Activated naive CD8-positive, alpha-beta T cell treated with anti-CD3 and anti-CD28 coated beads, Interleukin-2, amount 50 U/mL, for 24 hours (primary cell): ENCODE data around the gene CYB561A3.

Experiments used
- ATAC-seq: fragments of 150-1000 bp; cut with Tn5 transposase; one replicate; pipeline ENCODE4 v1.10.0; 2021
- DNase-seq: peaks from one replicate; pipeline ENCODE4 v3.0.0; 2021
- H3K27ac Mint-ChIP-seq: one replicate; pipeline ENCODE4 v1.8.0; 2021; ENCODE audit warnings: mild to moderate bottlenecking, mixed read lengths
- H3K27me3 Mint-ChIP-seq: one replicate; pipeline ENCODE4 v1.8.0; 2021; ENCODE audit warnings: mixed read lengths
- H3K36me3 Mint-ChIP-seq: one replicate; pipeline ENCODE4 v1.8.0; 2021; ENCODE audit warnings: low read depth, mixed read lengths
- H3K4me1 Mint-ChIP-seq: one replicate; pipeline ENCODE4 v1.8.0; 2021; ENCODE audit warnings: mixed read lengths
- H3K4me3 Mint-ChIP-seq: one replicate; pipeline ENCODE4 v1.8.0; 2021; ENCODE audit warnings: mild to moderate bottlenecking, moderate library complexity, mixed read lengths
- H3K9me3 Mint-ChIP-seq: one replicate; pipeline ENCODE4 v1.8.0; 2021; ENCODE audit warnings: mixed read lengths

CYB561A3 gene

DNA sequence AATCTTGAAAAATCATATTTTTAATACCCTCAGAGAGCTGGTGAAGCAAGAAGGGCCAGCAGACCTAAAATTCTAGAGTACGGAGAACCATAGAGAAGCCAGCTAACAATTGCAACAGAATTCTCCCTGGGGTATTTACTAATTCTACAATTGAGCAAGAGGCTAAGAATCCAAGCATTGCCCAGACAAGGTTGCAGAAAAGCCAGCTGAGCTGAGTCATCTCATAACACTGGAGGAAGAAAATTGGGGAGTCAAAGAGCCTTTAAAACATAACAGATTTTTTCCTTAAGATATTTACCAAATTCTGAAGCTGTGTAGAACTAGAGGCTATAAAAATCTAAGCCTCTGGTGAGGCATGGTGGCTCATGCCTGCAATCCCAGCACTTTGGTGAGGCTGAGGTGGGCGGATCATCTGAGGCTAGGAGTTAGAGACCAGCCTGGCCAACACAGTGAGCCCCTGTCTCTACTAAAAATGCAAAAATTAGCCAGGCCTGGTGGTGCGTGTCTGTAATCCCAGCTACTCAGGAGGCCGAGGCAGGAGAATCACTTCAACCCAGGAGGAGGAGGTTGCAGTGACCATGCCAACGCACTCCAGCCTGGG is 17.1 kb upstream of the CYB561A3 start:
- H3K36me3 Mint-ChIP-seq = peaks cover 25% of the 10 kb centered on the region
- no peak overlapping the region for H3K27ac Mint-ChIP-seq
- DNase-seq (no peak), ATAC-seq (no peak)
- H3K4me3 Mint-ChIP-seq = no peak overlapping the region
- no peaks in the 10 kb centered on the region for H3K27me3 Mint-ChIP-seq
- no peaks in the 10 kb centered on the region for H3K4me1 Mint-ChIP-seq
- H3K9me3 Mint-ChIP-seq = no peaks in the 10 kb centered on the region

DNA sequence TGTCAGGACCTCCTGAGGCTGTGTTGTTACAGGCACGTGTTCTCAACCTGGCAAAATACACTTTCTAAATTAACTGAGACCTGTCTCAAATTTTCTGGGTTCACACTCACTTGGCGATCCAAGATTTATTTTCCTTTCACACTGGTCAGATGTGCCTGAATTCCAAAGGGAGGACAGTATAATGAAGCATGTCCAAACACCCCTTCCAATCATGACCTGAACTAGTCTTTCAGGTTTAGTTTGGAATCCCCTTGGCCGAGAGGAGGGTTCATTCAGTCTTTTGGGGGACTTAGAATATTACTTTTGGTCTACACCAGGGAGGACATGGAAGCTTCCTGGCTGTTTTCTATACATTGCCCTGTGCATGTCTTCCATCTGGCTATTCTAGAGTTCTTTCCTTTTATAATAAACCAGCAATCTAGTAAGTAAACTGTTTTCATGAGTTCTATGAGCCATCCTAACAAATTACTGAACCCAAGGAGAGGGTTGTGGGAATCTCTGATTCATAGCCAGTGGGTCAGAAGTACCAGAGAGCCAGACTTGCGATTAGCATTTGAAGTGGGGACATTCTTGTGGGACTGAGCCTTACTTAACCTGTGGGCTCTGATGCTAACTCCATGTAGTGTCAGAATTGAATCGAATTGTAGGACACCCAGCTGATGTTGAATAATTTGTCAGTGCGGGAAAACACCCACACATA is 15.9 kb upstream of the CYB561A3 start:
- Mint-ChIP-seq H3K9me3 (no peaks in the 10 kb centered on the region), H3K4me1 (no peaks in the 10 kb centered on the region), H3K4me3 (no peak overlapping the region), H3K27me3 (no peaks in the 10 kb centered on the region), H3K36me3 (peaks cover 32% of the 10 kb centered on the region), H3K27ac (no peak overlapping the region)
- no peak for ATAC-seq
- no peak for DNase-seq

DNA sequence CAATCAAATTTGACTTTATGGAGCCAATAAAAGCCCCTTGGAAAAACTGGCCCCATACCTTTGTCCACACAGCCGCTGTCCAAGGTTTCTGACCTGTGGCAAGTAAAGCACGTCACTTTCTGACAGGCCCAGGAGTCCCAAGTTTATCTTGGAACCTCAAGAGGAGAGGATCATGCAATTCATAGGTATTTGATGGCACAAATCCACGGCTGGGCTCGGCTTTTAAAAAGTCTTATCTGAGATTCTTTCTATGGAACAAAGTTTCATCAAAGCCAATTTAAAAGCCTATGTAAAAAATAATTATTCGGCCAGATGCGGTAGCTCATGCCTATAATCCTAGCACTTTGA is 14.1 kb upstream of the CYB561A3 start:
- Mint-ChIP-seq H3K4me3 (no peak overlapping the region), H3K4me1 (peaks cover under 1% of the 10 kb centered on the region), H3K9me3 (no peaks in the 10 kb centered on the region), H3K27ac (no peak overlapping the region), H3K36me3 (peaks cover 40% of the 10 kb centered on the region), H3K27me3 (no peaks in the 10 kb centered on the region)
- DNase-seq = no peak
- ATAC-seq = no peak

DNA sequence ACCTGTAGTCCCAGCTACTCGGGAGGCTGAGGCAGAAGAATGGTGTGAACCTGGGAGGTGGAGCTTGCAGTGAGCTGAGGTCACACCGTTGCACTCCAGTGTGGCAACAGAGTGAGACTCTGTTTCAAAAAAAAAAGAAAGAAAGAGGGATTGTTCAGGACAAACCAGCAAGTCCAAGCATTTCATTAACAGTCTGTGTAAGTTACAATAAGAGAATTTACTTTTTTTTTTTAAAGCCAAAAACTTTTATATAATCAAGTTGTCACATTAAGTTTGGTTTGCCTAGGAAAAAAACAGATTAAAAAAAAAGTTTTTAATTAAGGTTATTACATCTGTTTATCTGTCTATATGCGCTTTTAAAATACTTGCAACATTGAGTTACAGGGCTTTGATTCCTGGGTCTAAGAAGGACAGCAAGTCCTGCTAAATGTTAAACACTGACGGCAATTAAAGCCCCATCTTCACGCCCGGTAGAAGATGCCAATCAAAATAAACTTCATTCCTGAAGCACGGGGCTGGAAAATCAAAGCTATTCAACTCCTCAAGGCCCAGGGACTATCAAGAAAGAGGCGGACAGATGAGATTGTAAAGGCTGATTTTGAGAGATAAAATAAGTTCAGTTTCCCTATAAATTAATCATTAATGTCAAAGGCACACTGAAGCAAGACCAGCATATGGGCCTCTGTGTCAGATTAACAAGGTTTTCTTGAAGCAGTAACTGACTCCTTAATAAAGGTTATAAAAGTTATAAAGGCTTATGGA is 11.2 kb upstream of the CYB561A3 start:
- no peaks in the 10 kb centered on the region for H3K27me3 Mint-ChIP-seq
- DNase-seq (no peak), ATAC-seq (no peak)
- no peaks in the 10 kb centered on the region for H3K9me3 Mint-ChIP-seq
- peaks cover 62% of the 10 kb centered on the region for H3K36me3 Mint-ChIP-seq
- H3K27ac Mint-ChIP-seq = no peak overlapping the region
- H3K4me1 Mint-ChIP-seq = peaks cover 14% of the 10 kb centered on the region
- H3K4me3 Mint-ChIP-seq = no peak overlapping the region

DNA sequence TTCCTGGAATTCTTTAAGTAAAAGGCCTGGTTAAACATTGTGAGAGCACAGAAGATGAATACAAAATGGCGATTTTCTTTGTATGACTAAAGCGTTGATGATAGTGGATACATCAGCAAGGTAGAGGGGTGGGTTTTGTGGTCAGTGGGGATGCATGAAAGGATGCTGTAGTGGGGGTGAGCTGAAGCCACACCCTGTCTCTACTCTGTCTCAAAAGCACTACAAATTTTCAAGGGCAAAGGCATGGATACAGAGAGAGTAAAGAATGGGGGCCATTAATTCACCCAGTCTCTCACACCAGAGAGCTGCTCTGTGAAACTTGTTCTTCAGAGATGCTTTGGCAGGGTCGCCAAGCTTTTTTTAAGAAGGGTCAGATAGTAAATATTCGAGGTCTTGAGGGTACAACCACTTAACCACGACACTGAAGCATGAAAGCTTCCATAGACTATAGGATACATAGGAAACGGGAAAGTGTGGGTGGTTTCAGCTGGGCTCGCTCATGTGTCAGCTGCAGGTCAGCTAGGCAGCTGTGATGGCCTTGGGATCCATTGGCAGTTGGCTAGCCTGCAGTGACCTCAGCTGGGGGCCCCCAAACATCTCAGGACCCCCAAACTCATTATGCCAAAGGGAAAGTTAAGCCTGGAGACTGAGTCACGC is 8.8 kb upstream of the CYB561A3 start:
- DNase-seq (no peak), ATAC-seq (peak; percentile 65)
- Mint-ChIP-seq H3K4me1 (peaks cover 14% of the 10 kb centered on the region), H3K4me3 (no peak overlapping the region), H3K36me3 (peaks cover 67% of the 10 kb centered on the region), H3K9me3 (no peaks in the 10 kb centered on the region), H3K27me3 (no peaks in the 10 kb centered on the region), H3K27ac (no peak overlapping the region)

DNA sequence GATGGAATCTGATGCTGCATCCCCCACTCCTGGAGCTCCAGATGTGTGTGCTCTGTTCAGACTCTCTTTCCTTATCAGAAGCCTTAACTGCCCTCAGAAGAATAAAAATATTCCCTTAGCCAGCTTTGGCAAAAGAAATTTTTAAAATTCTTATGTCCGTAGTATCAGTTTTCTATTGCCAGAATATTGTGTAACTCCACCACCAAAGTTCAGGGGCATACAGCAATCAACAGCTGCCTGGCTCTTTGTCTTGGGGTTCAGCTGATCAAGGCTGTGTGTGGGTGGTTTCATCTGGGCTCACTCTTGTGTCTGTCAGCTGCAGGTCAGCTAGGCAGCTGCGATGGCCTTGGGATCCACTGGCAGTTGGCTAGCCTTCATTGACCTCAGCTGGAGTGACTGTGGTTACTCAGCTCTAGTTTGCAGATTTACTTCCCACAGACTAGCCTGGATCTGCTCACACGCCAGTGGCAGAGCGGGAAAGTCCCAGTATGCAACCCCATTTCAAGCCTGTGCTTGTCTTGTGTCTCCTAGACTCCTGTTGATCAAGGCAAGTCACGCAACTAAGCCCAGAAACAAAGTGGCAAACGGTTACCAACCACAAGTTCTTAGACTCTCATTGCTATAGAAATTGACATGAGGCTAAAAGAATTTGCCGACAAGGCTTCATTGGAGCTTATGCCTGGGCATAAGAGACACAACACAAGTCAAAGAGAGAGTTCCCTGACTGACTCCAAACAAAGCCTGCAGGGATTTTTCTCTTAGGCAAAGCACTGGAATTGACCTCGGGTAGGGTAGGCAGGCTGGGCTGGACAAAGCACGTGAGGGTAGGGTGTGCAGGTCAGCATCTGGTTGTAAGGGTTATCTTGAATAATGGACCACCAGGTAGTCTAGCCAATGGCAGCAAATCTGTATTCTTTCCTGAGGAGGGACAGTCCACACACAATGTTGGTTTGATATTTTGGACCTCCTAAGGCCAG is 8.0 kb upstream of the CYB561A3 start:
- DNase-seq (no peak), ATAC-seq (no peak)
- H3K27me3 Mint-ChIP-seq = no peaks in the 10 kb centered on the region
- no peak overlapping the region for H3K27ac Mint-ChIP-seq
- no peaks in the 10 kb centered on the region for H3K9me3 Mint-ChIP-seq
- H3K36me3 Mint-ChIP-seq = peaks cover 64% of the 10 kb centered on the region
- H3K4me3 Mint-ChIP-seq = no peak overlapping the region
- peaks cover 14% of the 10 kb centered on the region for H3K4me1 Mint-ChIP-seq

DNA sequence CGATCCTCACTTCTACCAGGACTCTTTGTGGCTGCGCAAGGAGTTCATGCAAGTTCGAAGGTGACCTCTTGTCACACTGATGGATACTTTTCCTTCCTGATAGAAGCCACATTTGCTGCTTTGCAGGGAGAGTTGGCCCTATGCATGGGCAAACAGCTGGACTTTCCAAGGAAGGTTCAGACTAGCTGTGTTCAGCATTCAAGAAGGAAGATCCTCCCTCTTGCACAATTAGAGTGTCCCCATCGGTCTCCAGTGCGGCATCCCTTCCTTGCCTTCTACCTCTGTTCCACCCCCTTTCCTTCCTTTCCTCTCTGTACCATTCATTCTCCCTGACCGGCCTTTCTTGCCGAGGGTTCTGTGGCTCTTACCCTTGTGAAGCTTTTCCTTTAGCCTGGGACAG is 7.0 kb upstream of the CYB561A3 start:
- H3K27me3 Mint-ChIP-seq = no peaks in the 10 kb centered on the region
- no peak overlapping the region for H3K27ac Mint-ChIP-seq

DNA sequence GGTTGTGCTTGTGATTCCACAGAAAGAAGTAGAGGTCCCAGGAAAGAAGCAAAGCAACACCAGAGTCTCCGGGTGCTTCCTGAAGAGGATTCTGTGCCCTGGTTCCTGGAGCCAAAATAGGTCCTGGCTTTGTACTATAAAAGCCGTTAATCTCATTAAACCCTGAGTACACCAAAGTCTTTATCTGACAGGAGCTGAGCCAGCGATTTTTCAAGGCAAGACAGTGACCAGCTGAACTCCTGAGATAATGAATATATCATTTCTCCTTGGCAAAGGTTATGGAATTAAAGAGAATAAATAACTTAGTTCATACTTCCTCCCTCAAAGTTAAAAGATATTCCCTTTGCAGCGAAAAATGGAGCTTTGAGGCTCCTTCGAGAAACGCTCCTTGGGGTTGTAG is 5.7 kb upstream of the CYB561A3 start:
- Mint-ChIP-seq H3K36me3 (peaks cover 66% of the 10 kb centered on the region), H3K4me1 (peaks cover 30% of the 10 kb centered on the region), H3K9me3 (no peaks in the 10 kb centered on the region), H3K4me3 (no peak overlapping the region), H3K27ac (no peak overlapping the region), H3K27me3 (no peaks in the 10 kb centered on the region)
- ATAC-seq = no peak
- no peak for DNase-seq

More for the DNA sequence above, 7.0 kb upstream of the CYB561A3 start:
- DNase-seq (no peak), ATAC-seq (no peak)
- H3K36me3 Mint-ChIP-seq = peaks cover 62% of the 10 kb centered on the region
- peaks cover 19% of the 10 kb centered on the region for H3K4me1 Mint-ChIP-seq
- no peak overlapping the region for H3K4me3 Mint-ChIP-seq
- no peaks in the 10 kb centered on the region for H3K9me3 Mint-ChIP-seq

DNA sequence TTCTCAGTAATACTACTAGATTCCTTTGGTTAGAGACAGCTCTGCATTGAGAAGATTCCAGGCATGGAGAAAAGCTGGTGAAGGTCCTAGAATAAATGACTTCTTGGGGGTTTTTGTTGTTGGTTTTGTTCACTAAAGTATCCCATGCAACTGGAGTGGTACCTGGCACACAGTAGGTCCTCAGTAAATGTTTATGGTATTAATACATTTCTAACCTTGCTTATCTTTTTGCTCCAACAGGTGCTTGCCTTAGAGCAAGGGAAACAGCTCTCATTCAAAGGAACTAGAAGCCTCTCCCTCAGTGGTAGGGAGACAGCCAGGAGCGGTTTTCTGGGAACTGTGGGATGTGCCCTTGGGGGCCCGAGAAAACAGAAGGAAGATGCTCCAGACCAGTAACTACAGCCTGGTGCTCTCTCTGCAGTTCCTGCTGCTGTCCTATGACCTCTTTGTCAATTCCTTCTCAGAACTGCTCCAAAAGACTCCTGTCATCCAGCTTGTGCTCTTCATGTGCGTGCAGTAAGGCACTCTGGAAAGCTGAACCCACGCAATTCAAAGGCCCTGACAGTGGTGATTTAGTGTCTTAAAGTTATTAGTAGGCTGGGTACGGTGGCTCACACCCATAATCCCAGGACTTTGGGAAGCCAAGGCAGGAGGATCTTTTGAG is 2.5 kb upstream of the CYB561A3 start:
- Mint-ChIP-seq H3K4me3 (peak overlapping the region; percentile 97), H3K36me3 (peaks cover 48% of the 10 kb centered on the region), H3K27me3 (no peaks in the 10 kb centered on the region), H3K9me3 (no peaks in the 10 kb centered on the region), H3K27ac (peak overlapping the region; percentile 94), H3K4me1 (peaks cover 40% of the 10 kb centered on the region)
- no peak for ATAC-seq
- no peak for DNase-seq

DNA sequence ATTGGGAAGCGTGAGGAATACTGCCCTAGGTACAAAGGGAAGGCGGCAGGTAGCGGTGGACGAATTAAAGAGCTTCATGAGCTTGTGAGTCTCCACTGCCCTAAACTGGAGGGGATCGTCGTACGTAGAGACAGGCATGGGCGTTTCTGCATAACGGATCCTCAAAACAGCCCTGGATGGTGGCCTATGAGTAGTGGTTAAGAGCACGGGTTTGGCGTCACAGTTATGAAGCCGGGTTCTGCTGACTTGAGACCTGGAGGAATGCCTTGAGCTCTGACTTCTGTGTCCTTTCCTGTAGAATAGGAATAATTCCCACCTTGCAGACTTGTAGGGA is 827 bp upstream of the CYB561A3 start:
- peak overlapping the region; percentile 94 for H3K27ac Mint-ChIP-seq
- H3K27me3 Mint-ChIP-seq = no peaks in the 10 kb centered on the region
- H3K4me3 Mint-ChIP-seq = peak overlapping the region; percentile 97
- no peaks in the 10 kb centered on the region for H3K9me3 Mint-ChIP-seq
- ATAC-seq (peak; percentile 10), DNase-seq (peak; percentile 28)
- H3K4me1 Mint-ChIP-seq = peaks cover 49% of the 10 kb centered on the region
- peaks cover 36% of the 10 kb centered on the region for H3K36me3 Mint-ChIP-seq

DNA sequence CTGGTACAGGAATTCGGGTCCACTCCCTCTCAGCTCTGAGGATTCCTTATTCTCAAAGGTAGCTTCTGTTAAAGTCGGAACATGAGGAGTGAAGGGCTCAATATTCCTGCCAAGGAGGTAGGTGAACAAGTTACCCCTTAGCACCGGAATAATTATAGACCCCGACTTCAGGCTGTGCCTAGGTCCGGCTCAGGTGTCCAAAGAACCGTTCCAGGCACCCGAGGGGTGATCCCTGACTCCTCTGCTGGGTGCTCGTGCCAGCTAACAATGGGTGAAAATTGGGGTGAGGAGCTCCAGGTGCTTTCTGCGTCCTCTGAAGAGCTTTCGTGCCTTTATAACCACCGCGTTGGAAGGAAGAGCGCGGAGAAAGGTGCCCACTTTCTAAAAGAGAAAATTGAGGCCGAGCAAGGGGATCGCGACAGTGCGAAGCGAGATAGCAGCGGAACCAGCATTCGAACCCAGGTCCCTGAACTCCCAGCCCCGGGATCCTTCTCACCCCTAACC is 393 bp downstream of the CYB561A3 start:
- H3K36me3 Mint-ChIP-seq = peaks cover 27% of the 10 kb centered on the region
- peak overlapping the region; percentile 94 for H3K27ac Mint-ChIP-seq
- ATAC-seq (no peak), DNase-seq (no peak)
- no peaks in the 10 kb centered on the region for H3K27me3 Mint-ChIP-seq
- no peaks in the 10 kb centered on the region for H3K9me3 Mint-ChIP-seq
- peak overlapping the region; percentile 97 for H3K4me3 Mint-ChIP-seq
- H3K4me1 Mint-ChIP-seq = peaks cover 53% of the 10 kb centered on the region

DNA sequence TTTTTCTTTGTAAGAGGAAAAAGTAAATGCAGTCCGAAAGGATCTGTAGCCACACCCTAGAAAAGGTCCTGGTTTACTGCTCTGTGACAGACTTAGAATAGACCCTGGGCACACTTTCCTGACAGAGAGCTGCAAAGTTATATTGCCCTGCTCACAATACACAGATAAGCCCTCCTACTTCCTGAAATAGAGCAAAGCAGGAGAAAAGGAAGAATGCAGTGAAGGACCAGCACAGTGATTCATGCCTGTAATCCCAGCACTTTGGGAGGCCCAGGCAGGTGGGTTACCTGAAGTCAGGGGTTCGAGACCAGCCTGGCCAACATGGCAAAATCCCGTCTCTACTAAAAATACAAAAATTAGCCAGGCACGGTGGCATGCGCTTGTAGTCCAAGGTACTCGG is 2.2 kb downstream of the CYB561A3 start:
- ATAC-seq (no peak), DNase-seq (no peak)
- Mint-ChIP-seq H3K4me3 (peak overlapping the region; percentile 97), H3K27me3 (no peaks in the 10 kb centered on the region), H3K9me3 (no peaks in the 10 kb centered on the region), H3K4me1 (peaks cover 53% of the 10 kb centered on the region), H3K36me3 (peaks cover 24% of the 10 kb centered on the region), H3K27ac (peak overlapping the region; percentile 49)

DNA sequence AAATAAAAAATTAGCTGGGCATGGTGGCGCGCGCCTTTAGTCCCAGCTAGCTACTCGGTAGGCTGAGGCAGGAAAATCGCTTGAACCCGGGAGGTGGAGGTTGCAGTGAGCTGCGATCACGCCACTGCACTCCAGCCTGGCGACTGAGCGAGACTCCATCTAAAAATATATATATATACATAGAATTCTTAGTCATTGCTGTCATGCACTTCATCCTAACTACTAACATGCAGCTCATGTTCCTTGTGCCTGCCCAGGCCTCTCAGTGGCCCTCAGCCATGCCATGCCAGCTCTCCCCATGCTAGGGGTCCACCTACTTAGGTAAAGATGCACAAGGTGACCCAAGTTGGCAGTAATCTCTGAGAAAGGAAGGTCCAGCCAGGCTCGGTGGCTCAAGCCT is 3.1 kb downstream of the CYB561A3 start:
- no peak overlapping the region for H3K4me3 Mint-ChIP-seq
- H3K27me3 Mint-ChIP-seq = no peaks in the 10 kb centered on the region
- H3K36me3 Mint-ChIP-seq = peaks cover 20% of the 10 kb centered on the region
- DNase-seq (no peak), ATAC-seq (no peak)
- peaks cover 48% of the 10 kb centered on the region for H3K4me1 Mint-ChIP-seq
- no peaks in the 10 kb centered on the region for H3K9me3 Mint-ChIP-seq
- H3K27ac Mint-ChIP-seq = no peak overlapping the region
